ENCODE results near the gene RBPJL. TPM values are rescaled to one million over a fixed set of nuclear protein-coding genes. Genes with fewer than 3 reads are reported as not detected.
"Not testable (repeated sequence)": the region's sequence is repeated elsewhere in the genome, so short reads cannot be mapped to it uniquely, and the experiment has no call there.

RBPJL gene
- total and polyA plus RNA-seq, 2 experiments from 2014 or later = not detected

- TF ChIP-seq CTCF (IDR thresholded peaks at IDR 0.05; ENCODE audit: poor library complexity) (no peak), EZH2phosphoT487 (IDR thresholded peaks at IDR 0.05; ENCODE audit: low read depth, severe bottlenecking, unreplicated experiment) (no peak), EZH2 (IDR thresholded peaks at IDR 0.05; ENCODE audit: borderline replicate concordance) (no peak)
- peaks cover 38% of the 10 kb centered on the region for H3K4me1 ChIP-seq (ENCODE audit: insufficient read depth)
- WGBS (ENCODE audit: low lambda C conversion rate, missing lambda C conversion rate) = 5% methylated on average over 28 of the region's 77 CpGs
- H3K27me3 ChIP-seq = no peaks in the 10 kb centered on the region
- no peaks in the 10 kb centered on the region for H3K9me2 ChIP-seq (replicated peaks; ENCODE audit: insufficient read depth)
- peak within 1 kb of the TSS; percentile 87 for H3K4me2 ChIP-seq
- peak within 1 kb of the TSS; percentile 96 for H3K27ac ChIP-seq
- peak; percentile 87 for DNase-seq (ENCODE audit: low spot score)
- peaks cover 37% of the 10 kb centered on the region for H3K79me2 ChIP-seq
- H3K9me3 ChIP-seq (ENCODE audit: low read depth) = no peaks in the 10 kb centered on the region
- peaks cover 13% of the 10 kb centered on the region for H4K20me1 ChIP-seq (ENCODE audit: insufficient read depth, poor library complexity, severe bottlenecking)
- H2AFZ ChIP-seq = peak within 1 kb of the TSS; percentile 48
- no peaks in the 10 kb centered on the region for H3K36me3 ChIP-seq (replicated peaks; ENCODE audit: insufficient read depth, low read depth)
- peak within 1 kb of the TSS; percentile 26 for H3K4me3 ChIP-seq
Observed at GRCh38 chr20:45347936-45348778, 41.5 kb downstream of the RBPJL start, which contains the start of gene SDC4. Gene SDC4 (minus strand): TSS chr20:45348424. CDS start chr20:45348384, 40 bp downstream.

- no peaks in the 10 kb centered on the region for H3K9me3 ChIP-seq (ENCODE audit: low read depth)
- 75% methylated on average over 1 of the region's 1 CpG for WGBS (ENCODE audit: low lambda C conversion rate, missing lambda C conversion rate)
- peaks cover 29% of the 10 kb centered on the region for H3K79me2 ChIP-seq
- H4K20me1 ChIP-seq (ENCODE audit: insufficient read depth, poor library complexity, severe bottlenecking) = peaks cover 13% of the 10 kb centered on the region
- no peaks in the 10 kb centered on the region for H3K9me2 ChIP-seq (replicated peaks; ENCODE audit: insufficient read depth)
- no peak overlapping the region for H2AFZ ChIP-seq
- no peak overlapping the region for H3K27ac ChIP-seq
- no peak for DNase-seq (ENCODE audit: low spot score)
- H3K4me1 ChIP-seq (ENCODE audit: insufficient read depth) = peaks cover 18% of the 10 kb centered on the region
- no peak overlapping the region for H3K4me2 ChIP-seq
- H3K4me3 ChIP-seq = no peak overlapping the region
- H3K36me3 ChIP-seq (replicated peaks; ENCODE audit: insufficient read depth, low read depth) = no peaks in the 10 kb centered on the region
- no peak for TF ChIP-seq CTCF (IDR thresholded peaks at IDR 0.05; ENCODE audit: poor library complexity)
- no peak for TF ChIP-seq EZH2 (IDR thresholded peaks at IDR 0.05; ENCODE audit: borderline replicate concordance)
- no peak for TF ChIP-seq EZH2phosphoT487 (IDR thresholded peaks at IDR 0.05; ENCODE audit: low read depth, severe bottlenecking, unreplicated experiment)
- H3K27me3 ChIP-seq = no peaks in the 10 kb centered on the region
Observed at GRCh38 chr20:45350217-45350616, 43.6 kb downstream of the RBPJL start.

GRCh38 chr20:45350795-45351194, 44.2 kb downstream of the RBPJL start:
- H3K27me3 ChIP-seq; H3K4me2 ChIP-seq; H3K36me3 ChIP-seq (replicated peaks; ENCODE audit: insufficient read depth, low read depth); H3K9me3 ChIP-seq (ENCODE audit: low read depth); H3K9me2 ChIP-seq (replicated peaks; ENCODE audit: insufficient read depth); H2AFZ ChIP-seq; H3K27ac ChIP-seq; DNase-seq (ENCODE audit: low spot score); H3K4me3 ChIP-seq: not testable (repeated sequence)
- peaks cover 23% of the 10 kb centered on the region for H3K79me2 ChIP-seq
- peaks cover 12% of the 10 kb centered on the region for H3K4me1 ChIP-seq (ENCODE audit: insufficient read depth)
- 96% methylated on average over 10 of the region's 10 CpGs for WGBS (ENCODE audit: low lambda C conversion rate, missing lambda C conversion rate)
- H4K20me1 ChIP-seq (ENCODE audit: insufficient read depth, poor library complexity, severe bottlenecking) = peaks cover 13% of the 10 kb centered on the region

- Histone ChIP-seq H3K27me3 (no peaks in the 10 kb centered on the region), H4K20me1 (ENCODE audit: insufficient read depth, poor library complexity, severe bottlenecking) (no peaks in the 10 kb centered on the region), H3K36me3 (replicated peaks; ENCODE audit: insufficient read depth, low read depth) (no peaks in the 10 kb centered on the region), H3K4me3 (no peak overlapping the region), H3K9me2 (replicated peaks; ENCODE audit: insufficient read depth) (no peaks in the 10 kb centered on the region), H2AFZ (no peak overlapping the region), H3K9me3 (ENCODE audit: low read depth) (no peaks in the 10 kb centered on the region), H3K4me1 (ENCODE audit: insufficient read depth) (peaks cover under 1% of the 10 kb centered on the region), H3K27ac (no peak overlapping the region), H3K4me2 (no peak overlapping the region), H3K79me2 (peaks cover 4% of the 10 kb centered on the region)
- no peak for DNase-seq (ENCODE audit: low spot score)
- 85% methylated on average over 3 of the region's 3 CpGs for WGBS (ENCODE audit: low lambda C conversion rate, missing lambda C conversion rate)
- TF ChIP-seq EZH2phosphoT487 (IDR thresholded peaks at IDR 0.05; ENCODE audit: low read depth, severe bottlenecking, unreplicated experiment) = no peak
- TF ChIP-seq EZH2 (IDR thresholded peaks at IDR 0.05; ENCODE audit: borderline replicate concordance) = no peak
- no peak for TF ChIP-seq CTCF (IDR thresholded peaks at IDR 0.05; ENCODE audit: poor library complexity)
Observed at GRCh38 chr20:45352729-45353128, 46.1 kb downstream of the RBPJL start.
